Epithelial cell of proximal tubule (primary cell): ENCODE measurements around the gene DNAI1. TPM values are rescaled to one million over a fixed set of nuclear protein-coding genes. Genes with fewer than 3 reads are reported as not detected.

Source experiments
- DNase-seq: peaks from one replicate; pipeline ENCODE4 v3.0.0-alpha.2; 2011; ENCODE audit warnings: low read depth
- H3K4me3 ChIP-seq: 2 replicates; pipeline ENCODE4 v1.5.1; 2011; ENCODE audit warnings: low read depth, mild to moderate bottlenecking, low read length
- CTCF ChIP-seq: conservative IDR thresholded peaks from 2 replicates; pipeline ENCODE4 v1.5.1; 2012; ENCODE audit warnings: low read depth, mild to moderate bottlenecking, low read length
- total RNA-seq: library from RNA; depleted of rRNA; stranded (reverse); fragments of >200 nt; gene quantifications from 2 replicates; pipeline ENCODE4 v1.2.3, GENCODE V29; 2015

Gene DNAI1
- total RNA-seq, 1 donor from 2014 or later: 0.06 TPM

- TF ChIP-seq CTCF: no peak
- no peak for DNase-seq
- H3K4me3 ChIP-seq: peak overlapping the region; percentile 48
Measured at GRCh38 chr9:34458959-34459340, 345 bp downstream of the DNAI1 start.

GRCh38 chr9:34459356-34459755 is 751 bp downstream of the DNAI1 start:
- peak overlapping the region; percentile 48 for H3K4me3 ChIP-seq
- no peak for TF ChIP-seq CTCF
- DNase-seq: no peak

- H3K4me3 ChIP-seq: no peak overlapping the region
- TF ChIP-seq CTCF: no peak
- no peak for DNase-seq
Measured at GRCh38 chr9:34459941-34460340, 1.3 kb downstream of the DNAI1 start.

- DNase-seq: no peak
- no peak overlapping the region for H3K4me3 ChIP-seq
- no peak for TF ChIP-seq CTCF
Measured at GRCh38 chr9:34463098-34463900, 4.7 kb downstream of the DNAI1 start.

- DNase-seq: no peak
- no peak for TF ChIP-seq CTCF
- H3K4me3 ChIP-seq: no peak overlapping the region
Measured at GRCh38 chr9:34463901-34464232, 5.3 kb downstream of the DNAI1 start.

- TF ChIP-seq CTCF: no peak
- DNase-seq: no peak
- no peak overlapping the region for H3K4me3 ChIP-seq
Measured at GRCh38 chr9:34464571-34464970, 6.0 kb downstream of the DNAI1 start.

GRCh38 chr9:34465468-34465867 is 6.9 kb downstream of the DNAI1 start:
- H3K4me3 ChIP-seq: no peak overlapping the region
- DNase-seq: no peak
- TF ChIP-seq CTCF: no peak
